ENCODE results near the gene TMEM202.

DNA sequence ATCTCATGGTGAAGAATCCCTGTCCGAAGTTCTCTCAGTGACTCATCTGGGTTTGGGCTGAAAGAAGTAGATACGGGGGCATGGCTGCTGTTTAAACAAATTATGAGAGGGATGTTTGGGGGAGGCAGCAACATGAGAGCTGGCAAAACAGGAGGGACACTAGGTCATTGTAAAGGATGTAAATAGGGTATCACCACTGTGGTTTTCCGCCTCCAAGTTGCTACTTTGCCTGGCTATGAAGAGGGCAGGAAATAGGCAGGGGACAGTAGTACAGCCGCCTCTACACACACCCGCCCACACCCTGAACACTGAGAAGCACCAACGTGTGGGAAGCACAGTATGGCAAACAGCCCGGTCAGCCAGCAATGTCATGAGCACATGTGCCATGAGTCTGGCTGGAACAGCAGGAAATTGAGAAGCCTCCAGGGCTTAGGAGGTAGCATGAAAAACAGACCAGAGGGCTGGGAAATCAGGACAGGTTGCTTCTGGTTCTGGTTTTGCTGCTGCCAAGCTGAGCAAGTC, 39.4 kb upstream of the TMEM202 start:
- TF ChIP-seq CTCF (conservative IDR thresholded peaks at IDR 0.05; ENCODE audit: low read depth in 2 of 2) = no peak
- TF ChIP-seq EZH2 (IDR thresholded peaks at IDR 0.05; ENCODE audit: low read depth, unreplicated experiment) = no peak
- no peak for TF ChIP-seq REST (IDR thresholded peaks at IDR 0.05; ENCODE audit: unreplicated experiment)
- no peak for TF ChIP-seq POLR2AphosphoS5 (IDR thresholded peaks at IDR 0.05; ENCODE audit: low read depth)
- TF ChIP-seq CREB1 (CRISPR knock-in tag; IDR thresholded peaks at IDR 0.05; ENCODE audit: low read depth) = no peak
- no peak for TF ChIP-seq EZH2phosphoT487 (IDR thresholded peaks at IDR 0.05; ENCODE audit: unreplicated experiment)
- no peak for TF ChIP-seq ZNF331 (CRISPR knock-in tag; IDR thresholded peaks at IDR 0.05; ENCODE audit: low read depth)
